Smooth muscle cell (in vitro differentiated cells): ENCODE results near the gene KSR2. TPM values are rescaled to one million over a fixed set of nuclear protein-coding genes. Genes with fewer than 3 reads are reported as not detected.

Experiments used
- DNase-seq: peaks from one replicate; lab custom pipeline; 2025; ENCODE audit not compliant: unreplicated experiment; lab: John Stamatoyannopoulos, UW
- H2AFZ ChIP-seq: fragments of 200-600 bp; sonication (generic); 2 replicates; pipeline ENCODE4 v1.6.0; 2016; ENCODE audit warnings: antibody characterized with exemption, low read depth, mild to moderate bottlenecking
- H3F3A ChIP-seq: fragments of 200-600 bp; sonication (generic); 2 replicates; pipeline ENCODE4 v1.6.0; 2017; ENCODE audit warnings: antibody characterized with exemption, low read depth
- H3K27ac ChIP-seq: fragments of 200-600 bp; sonication (generic); 2 replicates; pipeline ENCODE4 v1.5.1; 2016; ENCODE audit warnings: low read depth, mild to moderate bottlenecking
- H3K27me3 ChIP-seq: fragments of 200-600 bp; sonication (generic); 2 replicates; pipeline ENCODE4 v1.6.1; 2016; ENCODE audit warnings: low read depth, mild to moderate bottlenecking
- H3K36me3 ChIP-seq: fragments of 200-600 bp; sonication (generic); 2 replicates; pipeline ENCODE4 v1.5.1; 2016; ENCODE audit warnings: low read depth
- H3K4me1 ChIP-seq: fragments of 200-600 bp; sonication (generic); 2 replicates; pipeline ENCODE4 v1.5.1; 2016; ENCODE audit warnings: low read depth
- H3K4me2 ChIP-seq: fragments of 200-600 bp; sonication (generic); 2 replicates; pipeline ENCODE4 v1.6.0; 2016; ENCODE audit warnings: mild to moderate bottlenecking
- H3K4me3 ChIP-seq: fragments of 200-600 bp; sonication (generic); 2 replicates; pipeline ENCODE4 v1.5.1; 2016; ENCODE audit warnings: mild to moderate bottlenecking
- H3K79me2 ChIP-seq: fragments of 200-600 bp; sonication (generic); 2 replicates; pipeline ENCODE4 v1.6.0; 2016; ENCODE audit warnings: low read depth, mild to moderate bottlenecking
- H3K9ac ChIP-seq: fragments of 200-600 bp; sonication (generic); 2 replicates; pipeline ENCODE4 v1.6.0; 2016; ENCODE audit warnings: low read depth
- H3K9me3 ChIP-seq: fragments of 200-600 bp; sonication (generic); replicated peaks from 2 replicates; pipeline ENCODE4 v1.5.1; 2016; ENCODE audit warnings: low read depth
- H4K20me1 ChIP-seq: fragments of 200-600 bp; sonication (generic); 2 replicates; pipeline ENCODE4 v1.6.0; 2016; ENCODE audit warnings: low read depth
- WGBS: methylation state at CpG from one replicate; pipeline ENCODE4 v1.1.7; 2016; ENCODE audit warnings: low lambda C conversion rate; 5-methylcytosine and 5-hydroxymethylcytosine counted together
- polyA plus RNA-seq: library from polyadenylated mRNA; unstranded; fragments of >200 nt; fragmentation: Nextera tagmentation; extraction: Ambion mirVana; gene quantifications from 2 replicates; pipeline ENCODE4 v1.2.1, GENCODE V29; 2016
- total RNA-seq: library from RNA; depleted of rRNA; stranded (reverse); fragments of >200 nt; gene quantifications from 2 replicates; pipeline ENCODE4 v1.2.3, GENCODE V29; 2014
- TF ChIP-seq, protein P1 (sequence below): fragments of 200-600 bp; sonication (generic); IDR thresholded peaks from 2 replicates; pipeline ENCODE4 v1.5.1; 2017; ENCODE audit warnings: borderline replicate concordance, mild to moderate bottlenecking, antibody characterized with exemption; ENCODE audit not compliant: insufficient read depth, poor library complexity, severe bottlenecking

KSR2 gene
- total and polyA plus RNA-seq, 2 experiments from 2014 or later = 0.04 TPM; not detected in 1

DNA sequence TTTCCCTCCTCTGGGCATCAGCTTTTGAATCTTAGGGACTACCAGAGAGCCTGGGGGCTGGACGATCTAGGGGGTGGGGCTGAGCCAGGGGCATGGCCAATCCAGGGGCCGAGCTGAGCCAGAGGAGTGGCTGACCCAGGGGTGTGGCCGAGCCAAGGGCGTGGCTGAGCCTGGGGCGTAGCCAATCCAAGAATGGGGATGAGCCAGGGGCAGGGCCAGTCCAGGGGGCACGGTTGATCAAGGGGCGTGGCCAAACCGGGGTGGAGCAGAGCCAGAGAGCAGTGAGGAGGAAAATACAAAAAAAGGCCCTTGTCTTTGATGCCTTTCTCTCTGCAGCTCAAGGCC is 388.1 kb downstream of the KSR2 start:
- Histone ChIP-seq H3K27ac (no peak overlapping the region), H3K4me3 (no peak overlapping the region), H3K4me2 (no peak overlapping the region), H3K27me3 (peaks cover 25% of the 10 kb centered on the region), H3K4me1 (no peaks in the 10 kb centered on the region), H2AFZ (no peak overlapping the region), H3K36me3 (no peaks in the 10 kb centered on the region), H3K79me2 (no peaks in the 10 kb centered on the region), H3K9me3 (no peaks in the 10 kb centered on the region), H3F3A (no peaks in the 10 kb centered on the region), H4K20me1 (no peaks in the 10 kb centered on the region), H3K9ac (no peak overlapping the region)
- WGBS = 30% methylated on average over 8 of the region's 8 CpGs
- no peak for DNase-seq
- TF ChIP-seq, protein P1, sequence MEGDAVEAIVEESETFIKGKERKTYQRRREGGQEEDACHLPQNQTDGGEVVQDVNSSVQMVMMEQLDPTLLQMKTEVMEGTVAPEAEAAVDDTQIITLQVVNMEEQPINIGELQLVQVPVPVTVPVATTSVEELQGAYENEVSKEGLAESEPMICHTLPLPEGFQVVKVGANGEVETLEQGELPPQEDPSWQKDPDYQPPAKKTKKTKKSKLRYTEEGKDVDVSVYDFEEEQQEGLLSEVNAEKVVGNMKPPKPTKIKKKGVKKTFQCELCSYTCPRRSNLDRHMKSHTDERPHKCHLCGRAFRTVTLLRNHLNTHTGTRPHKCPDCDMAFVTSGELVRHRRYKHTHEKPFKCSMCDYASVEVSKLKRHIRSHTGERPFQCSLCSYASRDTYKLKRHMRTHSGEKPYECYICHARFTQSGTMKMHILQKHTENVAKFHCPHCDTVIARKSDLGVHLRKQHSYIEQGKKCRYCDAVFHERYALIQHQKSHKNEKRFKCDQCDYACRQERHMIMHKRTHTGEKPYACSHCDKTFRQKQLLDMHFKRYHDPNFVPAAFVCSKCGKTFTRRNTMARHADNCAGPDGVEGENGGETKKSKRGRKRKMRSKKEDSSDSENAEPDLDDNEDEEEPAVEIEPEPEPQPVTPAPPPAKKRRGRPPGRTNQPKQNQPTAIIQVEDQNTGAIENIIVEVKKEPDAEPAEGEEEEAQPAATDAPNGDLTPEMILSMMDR = no peak

DNA sequence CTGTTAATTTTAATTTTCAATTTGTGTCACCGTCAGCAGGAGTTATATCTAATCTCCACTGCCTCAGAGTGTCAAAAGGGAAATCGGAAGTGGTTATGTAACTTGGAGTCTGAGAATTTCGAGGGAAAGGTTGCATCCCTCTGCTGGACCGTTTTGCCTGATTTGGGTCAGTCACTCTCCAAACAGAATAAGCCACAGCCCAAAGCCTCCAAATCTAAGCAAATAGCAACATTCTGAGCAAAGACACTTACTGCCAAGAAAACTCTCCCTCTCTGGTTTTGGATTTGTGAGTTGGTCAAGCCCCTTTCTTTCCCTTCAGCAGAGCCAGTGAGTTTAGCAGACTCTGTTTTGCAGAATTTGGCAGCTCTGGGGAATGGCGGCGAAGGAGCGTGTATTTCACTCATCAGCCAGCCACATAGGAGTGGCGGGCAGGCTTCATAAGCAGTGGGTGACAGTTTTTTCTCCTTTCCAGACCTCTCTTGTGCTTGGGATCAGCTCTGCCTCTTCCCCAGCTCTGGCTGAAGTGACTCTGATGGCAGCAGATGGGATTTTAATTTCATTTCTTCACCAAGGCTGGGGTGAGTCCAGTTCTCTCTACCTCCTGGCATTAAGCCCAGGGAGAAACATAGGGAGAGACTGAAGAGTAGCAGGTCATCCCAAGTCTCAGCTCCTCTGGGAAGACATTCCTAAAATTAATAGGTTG is 388.6 kb downstream of the KSR2 start:
- Histone ChIP-seq H3K27ac (no peak overlapping the region), H3K4me1 (no peaks in the 10 kb centered on the region), H3K36me3 (no peaks in the 10 kb centered on the region), H3K79me2 (no peaks in the 10 kb centered on the region), H3K4me3 (no peak overlapping the region), H3K9me3 (no peaks in the 10 kb centered on the region), H4K20me1 (no peaks in the 10 kb centered on the region), H2AFZ (no peak overlapping the region), H3K9ac (no peak overlapping the region), H3K27me3 (peaks cover 21% of the 10 kb centered on the region), H3K4me2 (no peak overlapping the region), H3F3A (no peaks in the 10 kb centered on the region)
- 89% methylated on average over 8 of the region's 8 CpGs for WGBS
- no peak for DNase-seq
- TF ChIP-seq, protein P1 = no peak

DNA sequence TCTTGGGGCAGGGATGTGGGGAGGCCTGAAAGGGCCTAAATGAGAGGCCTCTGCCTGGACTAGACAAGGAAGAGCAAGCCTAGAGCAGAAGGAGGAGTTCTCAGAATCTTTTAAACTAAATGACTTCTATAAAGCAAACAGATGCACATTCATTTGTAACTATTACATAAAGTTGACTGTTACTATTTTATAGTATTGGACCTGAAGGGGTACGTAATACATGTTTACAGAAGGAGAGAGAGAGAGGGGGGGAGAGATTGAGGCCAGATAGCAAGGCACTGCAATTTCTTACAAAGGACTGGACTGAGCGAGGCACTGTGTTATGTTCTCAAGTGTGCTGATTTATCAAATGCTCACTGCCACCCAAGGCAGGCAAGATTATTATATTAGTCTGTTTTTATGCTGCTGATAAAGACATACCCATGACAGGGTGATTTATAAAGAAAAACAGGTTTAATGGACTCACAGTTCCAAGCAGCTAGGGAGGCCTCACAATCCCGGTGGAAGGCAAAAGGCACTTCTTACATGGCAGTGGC is 391.6 kb downstream of the KSR2 start:
- Histone ChIP-seq H3K36me3 (no peaks in the 10 kb centered on the region), H3K9ac (no peak overlapping the region), H3K27ac (no peak overlapping the region), H3K4me1 (no peaks in the 10 kb centered on the region), H3K4me3 (no peak overlapping the region), H4K20me1 (no peaks in the 10 kb centered on the region), H3K27me3 (no peaks in the 10 kb centered on the region), H3F3A (no peaks in the 10 kb centered on the region), H2AFZ (no peak overlapping the region), H3K79me2 (no peaks in the 10 kb centered on the region), H3K4me2 (no peak overlapping the region), H3K9me3 (no peaks in the 10 kb centered on the region)
- DNase-seq = no peak
- TF ChIP-seq, protein P1 = no peak
- 63% methylated on average over 3 of the region's 3 CpGs for WGBS

DNA sequence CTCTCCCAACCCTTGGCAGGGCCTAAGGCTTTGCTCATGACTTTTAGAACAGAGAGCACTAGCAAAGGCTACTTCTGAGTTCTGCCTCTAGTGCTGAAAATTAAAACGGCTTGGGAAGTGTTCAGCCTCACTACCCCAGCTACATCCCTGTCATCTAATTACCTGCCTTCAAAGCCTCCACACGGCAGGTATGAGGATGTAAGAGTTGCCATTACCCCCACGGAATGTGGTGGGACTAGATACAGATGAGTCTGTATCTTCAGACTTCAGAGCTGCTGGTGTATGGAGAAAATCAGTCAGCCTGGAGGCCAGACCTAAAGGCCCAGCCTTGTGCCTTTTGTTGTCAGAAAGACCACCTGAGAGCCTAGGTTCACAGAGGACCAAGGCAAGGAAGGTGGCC is 392.7 kb downstream of the KSR2 start:
- no peaks in the 10 kb centered on the region for H3K36me3 ChIP-seq
- no peak for DNase-seq
- no peaks in the 10 kb centered on the region for H4K20me1 ChIP-seq
- H3K9me3 ChIP-seq = no peaks in the 10 kb centered on the region
- no peak overlapping the region for H3K27ac ChIP-seq
- 62% methylated on average over 3 of the region's 3 CpGs for WGBS
- H3K4me2 ChIP-seq = no peak overlapping the region
- H3K27me3 ChIP-seq = no peaks in the 10 kb centered on the region
- no peaks in the 10 kb centered on the region for H3K79me2 ChIP-seq
- no peaks in the 10 kb centered on the region for H3F3A ChIP-seq
- H3K4me3 ChIP-seq = no peak overlapping the region
- no peak overlapping the region for H2AFZ ChIP-seq
- TF ChIP-seq, protein P1 = no peak
- H3K4me1 ChIP-seq = no peaks in the 10 kb centered on the region
- no peak overlapping the region for H3K9ac ChIP-seq
